Measurements from ENCODE around the gene AUTS2. TPM values are rescaled to one million over a fixed set of nuclear protein-coding genes. Genes with fewer than 3 reads are reported as not detected.

Gene AUTS2
- total and polyA plus RNA-seq, 2 of the 8 experiments (the other 6 are each of a cell fraction or from before 2014, with no cell fraction given) = 25.9 to 101 TPM

DNA sequence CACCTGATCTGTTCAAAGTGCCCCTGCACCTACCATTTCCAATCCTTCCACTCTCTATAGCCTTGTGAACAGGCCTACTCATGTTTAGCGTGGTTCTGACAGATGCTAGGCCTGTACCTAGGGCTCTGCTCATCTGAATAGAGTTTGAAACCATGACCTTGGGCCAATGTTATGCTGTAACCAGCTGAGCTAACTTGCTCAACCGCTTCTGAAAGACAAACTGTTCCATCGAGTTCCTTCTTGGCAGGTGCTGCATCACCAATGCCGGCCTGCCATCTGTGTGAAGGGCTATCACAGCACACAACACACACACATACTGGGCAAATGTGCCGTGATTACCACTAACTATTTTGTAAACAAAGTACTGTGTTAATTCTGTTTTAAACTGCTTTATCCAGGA is 1114.7 kb downstream of the AUTS2 start:
- ChIA-PET CTCF (ENCODE audit: partially characterized antibody) (interaction anchor here (2.7 kb wide), 1 partner anchor 8 kb away, joined by 13 read pairs; no protein-coding TSS in a partner anchor), POLR2A (ENCODE audit: partially characterized antibody) (no interaction called here)
- peaks cover 0 to 32% (median 11%) of the 10 kb centered on the region in 4 experiments; a peak in 5 of 8 replicates for H3K36me3 ChIP-seq (ENCODE audit: control insufficient read depth in 2 of 4, insufficient read depth in 4 of 4, low read length in 3 of 4)
- peaks cover 35 to 50% of the 10 kb centered on the region in 2 experiments for H4K20me1 ChIP-seq (replicated peaks in 1 of 2; ENCODE audit: control insufficient read depth in 1 of 2, insufficient read depth in 2 of 2, low read length in 2 of 2)
- H3K79me2 ChIP-seq (ENCODE audit: control insufficient read depth in 1 of 2, insufficient read depth in 2 of 2, low read length in 2 of 2) = peaks cover 42 to 98% of the 10 kb centered on the region in 2 experiments
- no peak overlapping the region for H3K9ac ChIP-seq (replicated peaks in 1 of 4; ENCODE audit: extremely low read depth in 1 of 4, low read depth in 3 of 4, low read length in 3 of 4)
- 96% methylated on average over 5 of the region's 5 CpGs; no CpG with 5 or more reads in 1 of the 2 experiments for WGBS, 2 experiments (ENCODE audit: extremely low coverage in 1 of 2, insufficient coverage in 1 of 2, insufficient read length in 1 of 2, insufficient replicate concordance in 2 of 2, low coverage in 1 of 2, low lambda C conversion rate in 2 of 2, missing lambda C conversion rate in 1 of 2)
- H3K23me2 ChIP-seq (ENCODE audit: low read depth, low read length) = no peaks in the 10 kb centered on the region
- no peak overlapping the region for H3K4ac ChIP-seq (replicated peaks; ENCODE audit: insufficient read length, low read depth, low read length)
- H3K23ac ChIP-seq (ENCODE audit: insufficient read length) = no peak overlapping the region
- no peak overlapping the region for H2AFZ ChIP-seq (ENCODE audit: low read length)
- H3K79me1 ChIP-seq (ENCODE audit: low read depth, low read length) = peaks cover 16% of the 10 kb centered on the region
- no peak overlapping the region for H2BK120ac ChIP-seq (replicated peaks; ENCODE audit: low read depth, low read length)
- H4K91ac ChIP-seq (replicated peaks; ENCODE audit: insufficient read length, low read length) = no peak overlapping the region
- FAIRE-seq (no peak), DNase-seq (ENCODE audit: low read depth in 1 of 2, low spot score in 2 of 2) (no peak)
- no peak overlapping the region for H4K8ac ChIP-seq (ENCODE audit: extremely low read depth, insufficient read depth, low read length)
- H2BK15ac ChIP-seq (ENCODE audit: low read length) = no peak overlapping the region
- H2AK5ac ChIP-seq (ENCODE audit: low read depth, low read length) = no peak overlapping the region
- no peak overlapping the region for H3K56ac ChIP-seq (replicated peaks; ENCODE audit: insufficient read length, low read depth, low read length)
- H3K4me1 ChIP-seq (replicated peaks in 1 of 4; ENCODE audit: control insufficient read depth in 3 of 4, insufficient read depth in 4 of 4, low read length in 3 of 4) = peaks cover 12 to 19% (median 15%) of the 10 kb centered on the region in 4 experiments
- no peak for TF ChIP-seq MAFK (IDR thresholded peaks at IDR 0.05; ENCODE audit: low read depth, low read length)
- TF ChIP-seq POLR2A (IDR thresholded peaks at IDR 0.05; ENCODE audit: control extremely low read depth in 1 of 2, low read depth in 2 of 2, low read length in 2 of 2) = no peak
- TF ChIP-seq TBP (IDR thresholded peaks at IDR 0.05; ENCODE audit: low read depth, low read length) = no peak
- no peak for TF ChIP-seq CREB1 (IDR thresholded peaks at IDR 0.05)
- no peak for TF ChIP-seq HDAC2 (IDR thresholded peaks at IDR 0.05; ENCODE audit: borderline replicate concordance in 1 of 2, low read depth in 2 of 2, low read length in 2 of 2)
- no peak for TF ChIP-seq RFX5 (IDR thresholded peaks at IDR 0.05; ENCODE audit: borderline replicate concordance, low read depth, low read length)
- no peak for TF ChIP-seq GTF2F1 (IDR thresholded peaks at IDR 0.05; ENCODE audit: borderline replicate concordance, low read depth, low read length)
- TF ChIP-seq EGR1 (IDR thresholded peaks at IDR 0.05; ENCODE audit: borderline replicate concordance, low read depth, low read length) = no peak
- no peak for TF ChIP-seq CEBPB (IDR thresholded peaks at IDR 0.05; ENCODE audit: low read depth, low read length)
- TF ChIP-seq SIN3A (conservative IDR thresholded peaks at IDR 0.05 in 1 of 2, IDR thresholded peaks at IDR 0.05 in 1 of 2; ENCODE audit: low read depth in 1 of 2, low read length in 2 of 2) = no peak
- no peak for TF ChIP-seq TAF7 (optimal IDR thresholded peaks at IDR 0.05; ENCODE audit: borderline replicate concordance, low read depth, low read length)
- no peak for TF ChIP-seq SUZ12 (IDR thresholded peaks at IDR 0.05; ENCODE audit: low read length)
- no peak for TF ChIP-seq CHD1 (IDR thresholded peaks at IDR 0.05; ENCODE audit: low read depth, low read length)
- TF ChIP-seq SAP30 (IDR thresholded peaks at IDR 0.05; ENCODE audit: insufficient read depth, insufficient replicate concordance, low read length) = no peak
- H2BK5ac ChIP-seq (ENCODE audit: low read depth, low read length) = no peak overlapping the region
- H3K27me3 ChIP-seq (replicated peaks in 1 of 4; ENCODE audit: control insufficient read depth in 3 of 4, extremely low read depth in 1 of 4, insufficient read depth in 3 of 4, low read length in 3 of 4) = no peaks in the 10 kb centered on the region
- no peak overlapping the region for H3K4me2 ChIP-seq (ENCODE audit: insufficient read depth in 1 of 2, low read depth in 2 of 2, low read length in 2 of 2)
- no peak overlapping the region for H2BK12ac ChIP-seq (ENCODE audit: low read depth, low read length)
- no peak overlapping the region for H3K18ac ChIP-seq (ENCODE audit: extremely low read depth, low read length)
- no peak overlapping the region for H2BK20ac ChIP-seq (ENCODE audit: low read length)
- no peak overlapping the region for H3K4me3 ChIP-seq (ENCODE audit: extremely low read depth in 1 of 4, insufficient read depth in 2 of 4, low read depth in 3 of 4, low read length in 4 of 4)
- no peak overlapping the region for H4K5ac ChIP-seq (ENCODE audit: insufficient read length, low read depth, low read length)
- no peak overlapping the region for H3K27ac ChIP-seq (ENCODE audit: low read depth, low read length)
- no peak overlapping the region for H3K14ac ChIP-seq (ENCODE audit: insufficient read length)
- peaks cover 7 to 10% of the 10 kb centered on the region in 2 experiments; a peak in 3 of 4 replicates for H3K9me3 ChIP-seq (ENCODE audit: insufficient read depth in 2 of 2, low read depth in 1 of 2, low read length in 1 of 2)
